ENCODE results near the gene RGS7. TPM values are rescaled to one million over a fixed set of nuclear protein-coding genes. Genes with fewer than 3 reads are reported as not detected.

The RGS7 gene
- total and polyA plus RNA-seq, 10 donors: 0.09 to 1.8 (median 0.72) TPM; not detected in 1

DNA sequence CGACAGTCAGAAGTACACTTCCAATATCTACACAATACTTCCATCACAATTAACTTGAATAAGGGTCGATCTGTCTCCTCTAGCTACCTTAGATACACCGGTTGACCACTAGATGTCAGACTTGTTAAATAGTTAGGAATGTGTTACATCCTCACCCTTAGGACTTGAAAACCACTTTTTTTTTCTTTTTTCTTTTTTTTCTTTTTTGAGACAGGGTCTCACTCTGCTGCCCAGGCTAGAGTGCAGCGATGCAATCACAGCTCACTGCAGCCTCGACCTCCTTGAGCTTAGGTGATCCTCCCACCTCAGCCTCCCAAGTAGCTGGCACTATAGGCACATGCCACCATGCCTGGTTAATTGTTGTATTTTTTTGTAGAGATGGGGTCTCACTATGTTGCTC lies 624.6 kb downstream of the RGS7 start:
- H3K27me3 ChIP-seq (replicated peaks in 1 of 7): no peaks in the 10 kb centered on the region
- TF ChIP-seq POLR2AphosphoS5 (IDR thresholded peaks at IDR 0.05) (no peak), POLR2A (IDR thresholded peaks at IDR 0.05) (no peak)
- TF ChIP-seq, protein P1, sequence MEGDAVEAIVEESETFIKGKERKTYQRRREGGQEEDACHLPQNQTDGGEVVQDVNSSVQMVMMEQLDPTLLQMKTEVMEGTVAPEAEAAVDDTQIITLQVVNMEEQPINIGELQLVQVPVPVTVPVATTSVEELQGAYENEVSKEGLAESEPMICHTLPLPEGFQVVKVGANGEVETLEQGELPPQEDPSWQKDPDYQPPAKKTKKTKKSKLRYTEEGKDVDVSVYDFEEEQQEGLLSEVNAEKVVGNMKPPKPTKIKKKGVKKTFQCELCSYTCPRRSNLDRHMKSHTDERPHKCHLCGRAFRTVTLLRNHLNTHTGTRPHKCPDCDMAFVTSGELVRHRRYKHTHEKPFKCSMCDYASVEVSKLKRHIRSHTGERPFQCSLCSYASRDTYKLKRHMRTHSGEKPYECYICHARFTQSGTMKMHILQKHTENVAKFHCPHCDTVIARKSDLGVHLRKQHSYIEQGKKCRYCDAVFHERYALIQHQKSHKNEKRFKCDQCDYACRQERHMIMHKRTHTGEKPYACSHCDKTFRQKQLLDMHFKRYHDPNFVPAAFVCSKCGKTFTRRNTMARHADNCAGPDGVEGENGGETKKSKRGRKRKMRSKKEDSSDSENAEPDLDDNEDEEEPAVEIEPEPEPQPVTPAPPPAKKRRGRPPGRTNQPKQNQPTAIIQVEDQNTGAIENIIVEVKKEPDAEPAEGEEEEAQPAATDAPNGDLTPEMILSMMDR (IDR thresholded peaks at IDR 0.05 in 8 of 11, conservative IDR thresholded peaks at IDR 0.05 in 3 of 11): peak in 8 of 11 experiments; percentile 11 to 60 (median 44)
- H3K36me3 ChIP-seq: no peaks in the 10 kb centered on the region
- no peak overlapping the region for H3K4me3 ChIP-seq
- WGBS, 5 donors: 10 to 15% (median 12%) methylated on average over 5 of the region's 5 CpGs
- H3K4me1 ChIP-seq: no peaks in the 10 kb centered on the region
- intact Hi-C loops (cut with DNase I; ENCODE audit: low total_unique reads): no loop called here
- H3K9me3 ChIP-seq: no peaks in the 10 kb centered on the region
- no peak overlapping the region for H3K27ac ChIP-seq
- no peak for DNase-seq

Small RNAs within 50 kb of the gene (microRNA-seq; reads per million reads assigned to microRNA genes)
- 0 reads per million in 3 donors for gene MIR3123

Small RNAs within 50 kb of the gene (small RNA-seq; reads per million reads assigned to genes)
- gene MIR3123: 0 reads per million in 4 donors

Other genes with a start within 250 kb of the RGS7 start
- 10 to 100 TPM; 28.5 to 49.5 (median 36.0) TPM for gene FH, start 162.6 kb upstream of the RGS7 start, total RNA-seq
- 10 to 100 TPM; 24.4 to 34.1 (median 31.2) TPM for gene FH, start 162.6 kb upstream of the RGS7 start, polyA plus RNA-seq
- gene KMO, start 175.2 kb upstream of the RGS7 start, total RNA-seq: 10 to 100 TPM; 10.3 to 25.1 (median 15.8) TPM
- gene KMO, start 175.2 kb upstream of the RGS7 start, polyA plus RNA-seq: 10 to 100 TPM; 11.2 to 14.9 (median 12.1) TPM